ENCODE results near the gene ENO2.
"Not testable (repeated sequence)": the region's sequence is repeated elsewhere in the genome, so short reads cannot be mapped to it uniquely, and the experiment has no call there.

Gene ENO2

DNA sequence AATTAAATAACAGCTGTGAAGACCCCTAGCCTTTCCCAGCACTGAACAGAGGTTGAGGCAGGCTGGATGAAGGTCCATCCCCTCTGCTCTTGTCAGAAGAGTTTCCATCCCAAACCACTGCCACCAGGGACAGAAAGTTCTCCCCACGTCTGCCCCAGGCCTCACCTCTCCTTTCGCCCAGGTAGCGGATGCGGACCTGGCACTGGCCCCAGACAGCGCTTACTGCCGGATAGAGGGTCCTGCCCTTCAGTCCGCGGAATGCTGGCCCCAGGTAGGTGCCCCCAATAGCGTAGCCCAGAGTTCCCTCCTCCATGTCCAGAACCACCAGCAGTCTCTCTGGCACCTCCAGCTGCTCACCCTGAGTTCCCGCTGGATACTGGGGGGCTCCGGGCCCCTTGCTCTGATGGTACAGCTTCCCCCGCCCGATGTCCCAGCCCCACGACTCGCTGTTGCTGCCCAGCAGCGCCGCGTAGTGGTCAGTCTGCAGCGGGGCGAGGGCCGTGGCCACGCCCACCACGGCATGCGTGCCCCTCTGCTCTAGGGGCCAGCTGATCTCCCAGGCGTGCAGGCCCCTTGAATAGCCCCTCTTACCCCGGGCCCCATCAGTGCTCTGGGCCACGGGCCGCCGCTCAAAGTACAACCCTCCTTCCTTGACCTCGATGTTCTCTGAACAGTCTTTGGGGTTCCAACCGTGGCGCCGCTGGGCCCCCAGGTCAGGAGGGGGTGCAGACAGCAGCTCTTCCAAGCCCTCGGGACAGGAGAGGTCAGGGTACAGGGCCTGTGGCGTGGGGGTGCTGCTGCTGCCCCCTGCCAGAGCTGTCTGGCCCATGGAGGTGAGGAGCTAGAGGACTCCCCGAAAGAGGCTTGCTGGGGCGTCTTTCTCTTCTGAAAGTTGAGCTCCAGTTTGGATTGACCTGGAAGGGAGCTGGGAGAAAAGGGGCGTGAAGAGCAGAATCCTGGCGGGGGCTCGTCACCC is 42.0 kb upstream of the ENO2 start:
- DNase-seq (ENCODE audit: insufficient read length): peak; percentile 80
- TF ChIP-seq POLR2A (IDR thresholded peaks at IDR 0.05; ENCODE audit: low read depth, low read length) (peak; percentile 64), TAF1 (IDR thresholded peaks at IDR 0.05; ENCODE audit: borderline replicate concordance, low read depth, low read length) (no peak), POLR2AphosphoS5 (IDR thresholded peaks at IDR 0.05; ENCODE audit: low read depth, low read length) (peak; percentile 41; the same call in 1 of the 2 replicates)
- FAIRE-seq: peak; percentile 97

DNA sequence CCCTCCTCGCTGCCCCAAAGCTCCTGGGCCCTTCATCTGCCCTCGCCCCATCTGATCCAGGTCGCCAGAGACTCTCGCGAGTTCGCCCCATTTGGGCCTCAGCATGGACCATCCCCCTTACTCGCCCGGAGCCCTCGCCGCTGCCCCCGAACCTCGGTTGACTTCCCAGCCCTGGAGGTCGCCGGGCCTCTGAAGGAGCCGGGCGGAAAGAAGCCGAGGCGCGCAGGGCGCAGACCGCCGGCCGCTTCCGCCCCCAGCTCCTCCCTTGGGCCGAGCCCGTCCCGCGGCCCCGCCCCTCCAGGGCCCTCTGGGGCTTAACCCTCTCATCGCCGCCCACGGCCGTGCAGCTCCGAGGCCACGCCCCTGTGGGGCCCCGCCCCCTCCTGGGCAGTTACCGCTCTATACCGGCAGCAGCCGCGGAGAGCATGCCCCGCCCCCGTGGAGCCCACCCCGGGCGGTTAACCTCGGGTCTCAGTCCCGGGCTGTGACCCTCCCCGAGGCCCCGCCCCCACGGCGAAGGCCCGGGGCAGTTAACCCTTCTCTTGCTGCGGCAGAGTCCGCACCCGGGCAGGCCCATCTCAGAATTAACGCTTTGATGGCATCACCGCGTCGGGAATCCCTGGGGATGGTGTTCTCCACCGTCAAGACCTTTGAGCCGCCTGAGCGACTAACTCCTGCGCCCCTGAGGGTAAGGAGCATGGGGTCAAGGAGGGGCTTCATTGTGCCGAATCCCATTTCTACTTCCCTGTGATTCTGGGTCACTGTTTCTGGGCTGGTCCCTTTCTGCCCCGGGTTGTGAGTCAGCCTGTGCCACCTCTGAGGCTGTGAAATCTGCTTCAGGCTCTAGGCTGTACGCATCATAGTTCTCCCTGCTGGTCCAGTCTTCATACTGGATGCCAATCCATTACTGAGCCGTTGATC is 41.0 kb upstream of the ENO2 start, which contains the start of gene SPSB2:
Gene SPSB2, minus strand, starts transcription at position 210 of the 921 bp plus-strand sequence. CDS start 402 bp downstream, outside the sequence.
- FAIRE-seq (peak; percentile 97), DNase-seq (ENCODE audit: insufficient read length) (peak; percentile 96)
- peak; percentile 60; the same call in 1 of the 2 replicates for TF ChIP-seq POLR2A (IDR thresholded peaks at IDR 0.05; ENCODE audit: low read depth, low read length)
- no peak for TF ChIP-seq POLR2AphosphoS5 (IDR thresholded peaks at IDR 0.05; ENCODE audit: low read depth, low read length)
- TF ChIP-seq TAF1 (IDR thresholded peaks at IDR 0.05; ENCODE audit: borderline replicate concordance, low read depth, low read length): 0 out of 2 replicates have a peak, but pooled peaks have one; percentile 1

DNA sequence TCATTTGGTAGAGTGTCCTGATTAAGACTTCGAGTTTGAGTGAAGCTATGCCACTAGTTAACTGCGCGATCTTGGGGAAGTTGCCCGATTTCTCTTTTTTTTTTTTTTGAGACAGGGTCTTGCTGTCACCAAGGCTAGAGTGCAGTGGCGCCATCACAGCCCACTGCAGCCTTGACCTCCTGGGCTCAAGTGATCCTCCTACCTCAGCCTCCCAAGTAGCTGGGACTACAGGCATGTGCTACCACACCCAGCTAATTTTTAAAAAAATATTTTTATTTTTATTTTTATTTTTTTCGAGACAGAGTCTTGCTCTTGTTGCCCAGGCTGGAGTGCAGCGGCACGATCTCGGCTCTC is 40.4 kb upstream of the ENO2 start:
- not testable (repeated sequence) for DNase-seq (ENCODE audit: insufficient read length); FAIRE-seq

DNA sequence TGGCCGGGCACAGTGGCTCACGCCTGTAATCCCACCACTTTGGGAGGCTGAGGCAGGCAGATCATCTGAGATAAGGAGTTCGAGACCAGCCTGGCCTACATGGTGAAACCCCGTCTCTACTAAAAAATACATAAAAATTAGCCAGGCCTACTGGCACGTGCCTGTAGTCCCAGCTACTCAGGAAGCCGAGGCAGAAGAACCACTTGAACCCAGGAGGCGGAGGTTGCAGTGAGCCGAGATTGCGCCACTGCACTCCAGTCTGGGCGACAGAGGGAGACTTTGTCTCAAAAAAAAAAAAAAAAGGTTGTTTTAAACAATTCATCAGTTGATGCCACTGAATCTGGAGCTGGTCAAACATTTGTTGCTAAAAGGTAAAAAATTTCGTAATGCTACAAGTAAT is 34.6 kb upstream of the ENO2 start:
- DNase-seq (ENCODE audit: insufficient read length); FAIRE-seq: not testable (repeated sequence)

DNA sequence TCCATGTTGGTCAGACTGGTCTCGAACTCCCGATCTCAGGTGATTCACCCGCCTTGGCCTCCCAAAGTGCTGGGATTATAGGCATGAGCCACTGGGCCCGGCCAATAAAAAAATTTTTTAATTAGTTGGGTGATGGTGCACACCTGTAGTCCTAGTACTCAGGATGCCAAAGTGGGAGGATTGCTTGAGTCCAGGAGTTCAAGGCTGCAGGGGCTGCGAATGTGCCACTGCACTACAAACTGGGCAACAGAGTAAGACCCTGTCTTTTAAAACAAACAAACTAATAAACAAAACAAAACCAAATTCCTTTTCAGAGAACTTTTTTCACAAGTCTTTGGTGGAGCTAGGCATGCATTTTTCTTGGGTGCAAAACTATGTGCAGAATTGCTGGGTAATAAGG is 31.1 kb upstream of the ENO2 start:
- DNase-seq (ENCODE audit: insufficient read length) (no peak), FAIRE-seq (no peak)
- TF ChIP-seq POLR2AphosphoS5 (IDR thresholded peaks at IDR 0.05; ENCODE audit: low read depth, low read length) (no peak), TAF1 (IDR thresholded peaks at IDR 0.05; ENCODE audit: borderline replicate concordance, low read depth, low read length) (no peak), POLR2A (IDR thresholded peaks at IDR 0.05; ENCODE audit: low read depth, low read length) (no peak)

DNA sequence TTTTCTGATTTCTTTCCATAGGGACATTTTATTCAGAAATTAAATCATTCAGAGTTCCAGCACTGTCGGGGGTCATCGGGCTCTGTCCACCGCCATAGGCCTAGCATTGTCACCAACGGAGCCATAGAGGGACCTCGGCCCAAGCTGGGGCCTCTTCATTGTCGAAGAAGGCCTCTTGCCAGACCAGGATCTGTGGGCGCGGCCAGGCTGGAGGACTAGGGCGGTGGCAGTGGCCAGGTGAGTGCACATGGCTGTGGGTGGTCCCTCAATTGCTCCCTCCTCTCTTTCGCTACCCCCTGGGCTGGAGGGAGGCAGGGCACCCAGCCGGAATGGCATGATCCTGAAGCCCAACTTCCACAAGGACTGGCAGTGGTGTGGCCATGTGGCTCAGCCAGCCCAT is 30.7 kb upstream of the ENO2 start:
- DNase-seq (ENCODE audit: insufficient read length) (no peak), FAIRE-seq (no peak)
- TF ChIP-seq POLR2AphosphoS5 (IDR thresholded peaks at IDR 0.05; ENCODE audit: low read depth, low read length) (no peak), POLR2A (IDR thresholded peaks at IDR 0.05; ENCODE audit: low read depth, low read length) (no peak), TAF1 (IDR thresholded peaks at IDR 0.05; ENCODE audit: borderline replicate concordance, low read depth, low read length) (no peak)

DNA sequence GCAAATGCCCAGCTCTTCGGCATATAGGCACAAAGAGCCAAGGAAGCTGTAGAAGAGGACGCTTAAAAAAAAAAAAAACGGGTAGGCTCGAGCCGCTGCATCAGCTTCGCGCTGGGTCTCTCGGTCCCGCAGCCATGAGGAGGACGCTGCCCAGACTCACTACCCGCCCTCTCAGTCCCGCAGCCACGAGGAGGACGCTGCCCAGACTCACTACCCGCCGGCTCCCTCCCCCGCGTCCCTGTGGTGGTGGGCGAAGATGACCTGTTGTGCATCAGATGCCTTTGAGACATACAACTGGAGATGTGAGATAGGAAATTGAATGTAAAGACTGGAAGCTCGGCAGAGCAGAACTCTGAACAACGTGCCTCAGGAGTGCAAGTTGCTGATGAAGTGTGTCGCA is 29.8 kb upstream of the ENO2 start:
- TF ChIP-seq POLR2A (IDR thresholded peaks at IDR 0.05; ENCODE audit: low read depth, low read length) (no peak), POLR2AphosphoS5 (IDR thresholded peaks at IDR 0.05; ENCODE audit: low read depth, low read length) (no peak), TAF1 (IDR thresholded peaks at IDR 0.05; ENCODE audit: borderline replicate concordance, low read depth, low read length) (no peak)
- no peak for DNase-seq (ENCODE audit: insufficient read length)
- no peak for FAIRE-seq

DNA sequence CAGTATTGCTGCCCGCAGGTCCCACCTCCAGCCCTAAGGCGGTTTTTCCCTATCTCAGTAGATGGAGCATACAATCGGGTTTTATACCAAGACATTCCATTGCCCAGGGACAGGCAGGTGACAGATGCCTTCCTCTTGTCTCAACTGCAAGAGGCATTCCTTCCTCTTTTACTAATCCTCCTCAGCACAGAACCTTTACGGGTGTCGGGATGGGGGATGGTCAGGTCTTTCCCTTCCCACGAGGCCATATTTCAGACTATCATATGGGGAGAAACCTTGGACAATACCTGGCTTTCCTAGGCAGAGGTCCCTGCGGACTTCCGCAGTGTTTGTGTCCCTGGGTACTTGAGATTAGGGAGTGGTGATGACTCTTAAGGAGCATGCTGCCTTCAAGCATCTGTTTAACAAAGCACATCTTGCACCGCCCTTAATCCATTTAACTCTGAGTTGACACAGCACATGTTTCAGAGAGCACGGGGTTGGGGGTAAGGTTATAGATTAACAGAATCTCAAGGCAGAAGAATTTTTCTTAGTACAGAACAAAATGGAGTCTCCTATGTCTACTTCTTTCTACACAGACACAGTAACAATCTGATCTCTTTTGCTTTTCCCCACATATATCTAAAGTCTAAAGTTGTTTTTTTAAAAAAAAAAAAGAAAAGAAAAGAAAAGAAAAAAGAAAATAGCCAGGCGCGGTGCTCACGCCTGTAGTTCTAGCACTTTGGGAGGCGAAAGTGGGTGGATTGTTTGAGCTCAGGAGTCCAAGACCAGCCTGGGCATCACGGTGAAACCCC is 28.0 kb upstream of the ENO2 start:
- not testable (repeated sequence) for FAIRE-seq

DNA sequence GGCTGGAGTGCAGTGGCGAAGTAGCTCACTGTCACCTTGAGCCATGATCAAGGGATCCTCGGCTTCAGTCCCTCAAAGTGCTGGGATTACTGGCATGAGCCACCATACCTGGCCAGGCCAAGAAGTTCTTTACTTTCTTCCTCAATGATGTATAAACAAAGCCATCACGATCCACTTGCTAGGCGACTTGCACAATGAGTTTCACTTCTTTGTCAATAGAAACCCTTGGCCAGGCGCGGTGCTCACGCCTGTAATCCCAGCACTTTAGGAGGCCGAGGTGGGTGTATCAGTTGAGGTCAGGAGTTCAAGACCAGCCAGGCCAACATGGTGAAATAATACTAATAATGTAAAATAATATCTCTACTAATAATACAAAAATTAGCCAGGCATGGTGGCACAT is 26.9 kb upstream of the ENO2 start:
- TF ChIP-seq TAF1 (IDR thresholded peaks at IDR 0.05; ENCODE audit: borderline replicate concordance, low read depth, low read length) (no peak), POLR2AphosphoS5 (IDR thresholded peaks at IDR 0.05; ENCODE audit: low read depth, low read length) (no peak), POLR2A (IDR thresholded peaks at IDR 0.05; ENCODE audit: low read depth, low read length) (no peak)
- FAIRE-seq: no peak
- DNase-seq (ENCODE audit: insufficient read length): no peak

More for the DNA sequence above, 28.0 kb upstream of the ENO2 start:
- not testable (repeated sequence) for DNase-seq (ENCODE audit: insufficient read length)

DNA sequence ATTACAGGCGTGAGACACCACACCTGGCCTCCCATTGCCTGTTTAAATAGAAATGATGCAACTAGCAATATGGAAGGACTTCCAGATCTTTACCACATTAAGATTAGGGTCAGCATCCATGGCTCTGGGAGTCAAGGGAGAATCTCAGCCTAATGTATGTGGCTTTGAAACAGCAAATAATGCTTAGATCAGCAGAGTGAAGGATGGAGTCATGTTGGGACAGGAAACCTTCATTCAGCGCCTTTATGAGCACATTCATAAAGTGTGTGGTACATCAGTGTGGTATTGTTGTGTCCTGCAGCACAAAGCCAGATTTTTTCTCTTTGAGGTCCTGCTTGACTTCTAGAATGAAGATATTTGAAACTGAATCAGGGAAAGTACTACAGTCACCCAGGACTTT is 26.0 kb upstream of the ENO2 start:
- TF ChIP-seq POLR2A (IDR thresholded peaks at IDR 0.05; ENCODE audit: low read depth, low read length) (no peak), POLR2AphosphoS5 (IDR thresholded peaks at IDR 0.05; ENCODE audit: low read depth, low read length) (no peak), TAF1 (IDR thresholded peaks at IDR 0.05; ENCODE audit: borderline replicate concordance, low read depth, low read length) (no peak)
- FAIRE-seq (no peak), DNase-seq (ENCODE audit: insufficient read length) (no peak)

DNA sequence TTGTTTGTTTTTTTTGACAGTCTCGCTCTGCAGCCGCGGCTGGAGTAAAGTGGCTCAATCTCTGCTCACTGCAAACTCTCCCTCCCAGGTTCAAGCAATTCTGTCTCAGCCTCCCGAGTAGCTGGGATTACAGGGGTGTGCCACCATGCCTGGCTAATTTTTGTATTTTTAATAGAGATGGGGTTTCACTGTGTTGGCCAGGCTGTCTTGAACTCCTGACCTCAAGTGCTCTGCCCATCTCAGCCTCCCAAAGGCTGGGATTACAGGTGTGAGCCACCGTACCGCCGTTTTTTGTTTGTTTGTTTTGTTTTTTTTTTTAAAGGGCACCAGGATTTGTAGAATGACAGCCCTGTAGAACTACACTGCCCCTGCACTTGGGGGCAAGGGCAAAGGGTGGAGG is 25.6 kb upstream of the ENO2 start:
- DNase-seq (ENCODE audit: insufficient read length); FAIRE-seq: not testable (repeated sequence)

DNA sequence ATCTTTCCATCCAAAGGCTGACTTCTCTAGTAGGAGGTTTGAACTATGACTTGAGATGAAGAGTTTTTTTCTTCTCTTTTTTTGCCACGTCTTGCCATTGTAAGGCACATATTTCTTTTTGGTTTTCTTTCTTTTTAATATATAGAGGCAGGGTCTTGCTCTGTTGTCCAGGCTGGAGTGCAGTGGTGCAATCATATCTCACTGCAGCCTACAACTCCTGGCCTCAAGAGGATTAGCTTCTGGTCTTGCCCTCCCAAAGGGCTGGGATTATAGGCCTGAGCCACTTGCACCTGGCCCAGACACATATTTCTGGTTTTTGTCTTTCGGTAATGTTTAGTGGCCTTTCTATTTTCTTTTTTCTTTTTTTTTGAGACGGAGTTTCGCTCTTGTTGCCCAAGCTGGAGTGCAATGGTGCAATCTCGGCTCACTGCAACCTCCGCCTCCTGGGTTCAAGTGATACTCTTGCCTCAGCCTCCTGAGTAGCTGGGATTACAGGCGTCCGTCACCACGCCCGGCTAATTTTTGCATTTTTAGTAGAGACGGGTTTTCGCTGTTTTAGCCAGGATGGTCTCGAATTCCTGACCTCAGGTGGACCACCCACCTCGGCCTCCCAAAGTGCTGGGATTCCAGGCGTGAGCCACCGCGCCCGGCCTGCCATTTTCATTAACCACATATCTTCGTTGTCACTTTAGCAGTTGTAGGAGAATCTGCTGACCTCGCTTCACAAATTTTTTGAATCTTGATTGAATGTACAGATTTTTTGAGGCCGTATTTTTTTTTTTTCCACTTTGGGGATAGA is 24.4 kb upstream of the ENO2 start:
- FAIRE-seq: not testable (repeated sequence)

More for the DNA sequence above, 24.4 kb upstream of the ENO2 start:
- DNase-seq (ENCODE audit: insufficient read length): not testable (repeated sequence)
